Cardiac septum (tissue), 1 donor: ENCODE results near the gene RPS6KA5. TPM values are rescaled to one million over a fixed set of nuclear protein-coding genes. Genes with fewer than 3 reads are reported as not detected.
"Not testable (repeated sequence)": the region's sequence is repeated elsewhere in the genome, so short reads cannot be mapped to it uniquely, and the experiment has no call there.

ENCODE experiments used
- DNase-seq: peaks from one replicate; pipeline ENCODE4 v3.0.0-alpha.2; 2020; ENCODE audit warnings: low spot score
- intact Hi-C: fragments of 100-400 bp; cut with DNase I; formaldehyde crosslinking; loops from one replicate; pipeline ENCODE4 v1.14.0; 2022
- total RNA-seq: library from RNA; stranded (reverse); fragmentation: NEBNext Ultra II Directional; extraction: Animal tissue kit (Norgen Biotek cat#: 25700); gene quantifications from one replicate; pipeline ENCODE4 v1.2.1, GENCODE V29; 2021
- donor health status: DM: no; HTN: no; CAD: no.

RPS6KA5 gene
- total RNA-seq, 1 donor from 2014 or later = 3.8 TPM

GRCh38 chr14:90996967-90997366, 63.5 kb downstream of the RPS6KA5 start:
- intact Hi-C loops = no loop called here
- DNase-seq = no peak

- intact Hi-C loops = no loop called here
- DNase-seq = no peak
These were observed 64.7 kb downstream of the RPS6KA5 start for GRCh38 chr14:90995785-90996184.

DNA sequence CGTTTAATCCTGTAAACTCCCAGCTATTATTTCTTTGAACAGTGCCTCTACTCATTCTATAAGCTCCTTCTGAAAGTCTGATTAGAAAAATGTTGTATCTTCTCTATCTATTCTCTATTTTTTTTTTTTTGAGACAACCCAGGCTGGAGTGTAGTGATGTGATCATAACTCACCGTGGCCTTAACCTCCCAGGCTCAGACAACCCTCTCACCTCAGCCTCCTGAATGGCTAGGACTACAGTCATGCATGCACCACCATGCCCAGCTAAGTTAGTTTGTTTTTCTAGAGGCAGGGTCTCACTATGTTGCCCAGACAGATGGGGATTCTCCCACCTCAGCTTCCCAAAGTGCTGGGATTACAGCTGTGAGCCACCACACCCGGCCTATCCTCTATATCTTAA, 66.6 kb downstream of the RPS6KA5 start:
- DNase-seq = no peak
- intact Hi-C loops = no loop called here

DNA sequence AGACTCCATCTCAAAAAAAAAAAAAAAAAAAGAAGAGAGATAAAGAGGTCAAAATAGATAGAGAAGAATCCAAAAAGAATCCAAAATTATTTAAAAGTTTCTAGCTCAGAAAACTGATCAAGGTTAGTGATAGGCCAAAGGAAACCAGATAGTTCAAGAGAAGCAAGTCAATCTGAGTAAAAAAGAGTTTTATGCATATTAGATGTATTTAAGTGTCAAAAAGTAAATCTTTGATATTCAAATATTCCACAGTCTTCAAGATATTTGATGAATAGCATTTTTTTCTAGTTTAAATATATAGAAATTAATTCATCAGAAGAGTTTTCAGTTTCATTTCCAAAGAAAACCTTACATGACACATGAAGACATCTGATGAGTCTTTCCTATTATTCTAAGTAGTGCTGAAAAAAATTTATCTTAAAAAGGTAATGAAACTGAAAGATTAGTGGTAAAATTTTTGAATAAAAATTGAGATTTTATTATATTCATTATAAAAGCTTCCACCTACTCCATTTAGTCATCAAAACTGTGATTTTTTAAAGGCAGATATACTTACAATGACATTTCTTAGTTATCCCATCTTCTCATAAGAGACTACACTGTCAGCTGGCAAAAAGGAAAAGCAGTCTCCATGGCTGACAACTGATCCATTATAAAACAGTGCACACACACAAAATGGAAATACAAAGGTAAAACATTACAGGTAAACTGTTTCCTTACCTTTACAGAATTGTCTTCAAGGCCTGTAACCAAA, 68.6 kb downstream of the RPS6KA5 start:
- intact Hi-C loops = no loop called here
- no peak for DNase-seq

DNA sequence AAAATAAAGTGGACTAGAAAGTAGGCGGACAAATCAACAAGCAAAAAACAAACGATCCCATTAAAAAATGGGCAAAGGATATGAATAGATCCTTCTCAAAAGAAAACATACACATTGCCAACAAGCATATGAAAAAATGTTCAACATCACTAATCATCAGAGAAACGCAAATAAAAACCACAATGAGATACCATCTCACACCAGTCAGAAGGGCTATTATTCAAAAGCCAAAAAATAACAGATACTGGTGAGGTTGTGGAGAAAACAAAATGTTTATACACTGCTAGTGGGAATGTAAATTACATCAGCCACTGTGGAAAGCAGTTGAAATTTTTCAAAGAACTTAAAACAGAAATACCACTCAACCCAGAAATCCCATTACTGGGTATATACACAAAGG, 70.3 kb downstream of the RPS6KA5 start:
- intact Hi-C loops = no loop called here
- DNase-seq = no peak

GRCh38 chr14:90987140-90987539, 73.3 kb downstream of the RPS6KA5 start:
- intact Hi-C loops = no loop called here
- DNase-seq = no peak

GRCh38 chr14:90986510-90986909, 73.9 kb downstream of the RPS6KA5 start:
- intact Hi-C loops = no loop called here
- DNase-seq = no peak

- intact Hi-C loops = no loop called here
- DNase-seq = no peak
These were observed 74.7 kb downstream of the RPS6KA5 start for GRCh38 chr14:90985601-90986242.

DNA sequence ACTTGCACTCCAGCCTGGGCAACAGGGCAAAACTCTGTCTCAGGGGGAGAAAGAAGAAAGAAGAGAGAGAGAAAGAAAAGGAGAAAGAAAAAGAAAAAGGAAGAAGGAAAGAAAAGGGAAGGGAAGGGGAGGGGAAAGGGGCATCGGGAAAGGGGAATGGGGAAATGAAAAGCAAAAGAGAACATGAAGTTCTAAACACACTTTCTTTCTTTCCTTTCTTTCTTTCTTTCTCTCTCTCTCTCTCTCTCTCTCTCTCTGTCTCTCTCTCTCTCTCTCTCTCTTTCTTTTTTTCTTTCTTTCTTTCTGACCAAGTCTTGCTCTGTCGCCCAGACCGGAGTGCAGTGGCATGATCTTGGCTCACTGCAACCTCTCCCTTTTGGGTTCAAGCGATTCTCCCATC, 76.9 kb downstream of the RPS6KA5 start:
- intact Hi-C loops = no loop called here
- DNase-seq = no peak

GRCh38 chr14:90981636-90982035, 78.8 kb downstream of the RPS6KA5 start:
- no peak for DNase-seq
- intact Hi-C loops = no loop called here

GRCh38 chr14:90980636-90981035, 79.8 kb downstream of the RPS6KA5 start:
- intact Hi-C loops = not testable (repeated sequence)

GRCh38 chr14:90979515-90979914, 80.9 kb downstream of the RPS6KA5 start:
- no peak for DNase-seq
- intact Hi-C loops = no loop called here

More at GRCh38 chr14:90980636-90981035, 79.8 kb downstream of the RPS6KA5 start:
- not testable (repeated sequence) for DNase-seq

DNA sequence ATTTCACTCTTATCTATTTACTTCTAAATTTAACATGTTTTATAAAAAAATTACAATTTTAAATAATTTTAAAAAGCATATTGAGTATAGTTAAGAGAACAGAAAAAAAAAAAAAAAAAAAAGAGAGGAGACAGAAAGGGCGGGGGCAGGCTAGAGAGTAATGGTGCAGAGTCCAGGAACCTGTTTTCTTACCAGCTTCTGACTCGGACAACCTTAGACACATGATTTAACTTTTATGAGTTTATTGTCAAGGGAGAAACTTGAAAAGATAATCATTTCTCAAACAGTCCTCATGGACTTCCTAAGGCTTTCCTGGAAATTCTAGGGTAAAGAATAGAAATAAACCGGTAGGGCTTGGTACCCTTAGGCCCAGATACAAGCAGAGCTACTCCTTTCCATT, 84.3 kb downstream of the RPS6KA5 start:
- intact Hi-C loops = no loop called here
- DNase-seq = no peak

GRCh38 chr14:90971687-90972086, 88.8 kb downstream of the RPS6KA5 start:
- DNase-seq = no peak
- intact Hi-C loops = no loop called here

DNA sequence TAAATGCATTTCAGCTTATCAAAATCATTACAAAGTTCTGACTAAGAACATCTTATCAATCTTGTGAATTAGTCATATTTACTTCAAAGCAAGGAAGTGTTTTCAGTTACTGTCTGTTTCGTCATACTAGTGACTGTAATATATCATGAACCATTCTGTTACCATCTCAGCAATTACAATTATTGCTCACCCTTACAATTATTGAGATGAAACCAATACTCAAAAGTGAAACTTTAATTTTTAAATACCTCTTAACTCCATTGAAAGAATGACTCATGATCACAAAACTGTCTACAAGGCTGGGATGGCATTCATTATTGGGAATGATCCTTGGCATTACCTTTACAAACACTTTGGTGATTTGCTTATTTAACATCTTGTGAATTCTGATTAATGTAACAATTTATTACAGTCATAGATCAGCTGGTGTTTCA, 90.3 kb downstream of the RPS6KA5 start:
- DNase-seq = no peak
- intact Hi-C loops = no loop called here

- intact Hi-C loops = no loop called here
- no peak for DNase-seq
These were observed 90.8 kb downstream of the RPS6KA5 start for GRCh38 chr14:90969531-90970166.

- no peak for DNase-seq
- intact Hi-C loops = no loop called here
These were observed 92.4 kb downstream of the RPS6KA5 start for GRCh38 chr14:90968025-90968424.

- DNase-seq = no peak
- intact Hi-C loops = no loop called here
These were observed 93.9 kb downstream of the RPS6KA5 start for GRCh38 chr14:90966493-90966892.

DNA sequence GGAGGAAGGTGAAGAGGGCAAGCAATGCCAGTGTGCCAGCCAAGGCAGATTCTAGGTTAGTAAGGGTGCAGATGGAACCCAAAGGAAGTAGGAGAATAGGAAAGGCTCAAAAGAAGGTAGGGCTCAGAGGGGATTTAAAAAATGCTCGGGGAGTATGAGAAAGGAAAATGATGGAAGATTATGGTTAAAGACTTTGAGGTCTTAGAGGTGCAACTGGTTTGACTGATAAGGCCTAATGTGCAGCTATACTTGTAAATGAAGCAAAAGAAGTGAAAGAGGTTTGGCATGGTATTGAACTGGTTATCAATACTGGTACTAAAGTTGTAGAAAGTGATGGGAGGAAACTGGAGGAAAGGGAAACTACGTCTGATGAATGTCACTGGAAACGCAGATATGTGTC, 94.7 kb downstream of the RPS6KA5 start:
- intact Hi-C loops = no loop called here

GRCh38 chr14:90963343-90963742, 97.1 kb downstream of the RPS6KA5 start:
- intact Hi-C loops = no loop called here
- no peak for DNase-seq

More for the DNA sequence above, 94.7 kb downstream of the RPS6KA5 start:
- DNase-seq = no peak
